ENCODE measurements around the gene PRIMA1.
A peak's percentile ranks its signal among the peaks of the same experiment; 100 is the strongest.

The PRIMA1 gene

GRCh38 chr14:93708800-93709199, 79.5 kb downstream of the PRIMA1 start:
- no peak for DNase-seq

- no peak for DNase-seq
Measured at GRCh38 chr14:93708311-93708734, 80.0 kb downstream of the PRIMA1 start.

GRCh38 chr14:93707475-93707874, 80.8 kb downstream of the PRIMA1 start:
- no peak for DNase-seq

- no peak for DNase-seq
Measured at GRCh38 chr14:93706360-93706955, 81.8 kb downstream of the PRIMA1 start.

- DNase-seq, result no peak
Measured at GRCh38 chr14:93705513-93706156, 82.7 kb downstream of the PRIMA1 start.

GRCh38 chr14:93703941-93704340, 84.3 kb downstream of the PRIMA1 start:
- no peak for DNase-seq

- no peak for DNase-seq
Measured at GRCh38 chr14:93702946-93703345, 85.3 kb downstream of the PRIMA1 start.

GRCh38 chr14:93701562-93701961, 86.7 kb downstream of the PRIMA1 start:
- no peak for DNase-seq

GRCh38 chr14:93700928-93701327, 87.4 kb downstream of the PRIMA1 start:
- no peak for DNase-seq

- DNase-seq, result no peak
Measured at GRCh38 chr14:93693914-93694313, 94.4 kb downstream of the PRIMA1 start.

GRCh38 chr14:93691042-93691780, 97.1 kb downstream of the PRIMA1 start:
- DNase-seq, result no peak

GRCh38 chr14:93690146-93690545, 98.1 kb downstream of the PRIMA1 start:
- DNase-seq, result no peak

GRCh38 chr14:93688820-93689219, 99.5 kb downstream of the PRIMA1 start:
- DNase-seq, result no peak

- DNase-seq, result peak; percentile 26
Measured at GRCh38 chr14:93688239-93688666, 100.0 kb downstream of the PRIMA1 start.

GRCh38 chr14:93686268-93686667, 102.0 kb downstream of the PRIMA1 start:
- DNase-seq, result no peak

- no peak for DNase-seq
Measured at GRCh38 chr14:93685121-93685895, 103.0 kb downstream of the PRIMA1 start.

GRCh38 chr14:93683226-93683625, 105.1 kb downstream of the PRIMA1 start:
- DNase-seq, result no peak

- no peak for DNase-seq
Measured at GRCh38 chr14:93682459-93682858, 105.8 kb downstream of the PRIMA1 start.

- no peak for DNase-seq
Measured at GRCh38 chr14:93676416-93676958, 111.8 kb downstream of the PRIMA1 start.

GRCh38 chr14:93675651-93676050, 112.6 kb downstream of the PRIMA1 start:
- no peak for DNase-seq

GRCh38 chr14:93674343-93674742, 113.9 kb downstream of the PRIMA1 start:
- no peak for DNase-seq

GRCh38 chr14:93669632-93670031, 118.7 kb downstream of the PRIMA1 start:
- DNase-seq, result no peak
